GM12878 (cell line): ENCODE data around the gene ELL2. TPM values are rescaled to one million over a fixed set of nuclear protein-coding genes. Genes with fewer than 3 reads are reported as not detected.

Experiments
- ATAC-seq: fragments of 200-7000 bp; cut with Tn5 transposase; 3 replicates; pipeline ENCODE4 v1.9.1; 2020; ENCODE audit warnings: mild to moderate bottlenecking, moderate library complexity
- BruUV-seq: library from RNA; stranded (reverse); fragments of 400-500 nt; replicated peaks from 2 replicates; lab custom pipeline; 2021; lab: Mats Ljungman, UMichigan
- CTCF ChIA-PET: fragments of 300-600 bp; sonication (Branson Sonifier 250); formaldehyde crosslinking; extraction: SDS; loops from one replicate; lab custom pipeline; 2021; ENCODE audit warnings: inconsistent platforms; lab: Yijun Ruan, JAX
- POLR2A ChIA-PET: fragments of 350-600 bp; formaldehyde crosslinking; extraction: SDS; loops from one replicate; lab custom pipeline; 2021; ENCODE audit warnings: inconsistent platforms; lab: Charles Lee
- RAD21 ChIA-PET: fragments of 300-600 bp; sonication (Branson Sonifier 250); formaldehyde crosslinking; loops from one replicate; lab custom pipeline; 2023; ENCODE audit warnings: antibody characterized with exemption; ENCODE audit not compliant: unreplicated experiment; lab: Charles Lee
- SMC1A ChIA-PET: fragments of 300-600 bp; sonication (Branson Sonifier 250); formaldehyde crosslinking; loops from one replicate; lab custom pipeline; 2023; ENCODE audit not compliant: unreplicated experiment, uncharacterized antibody; lab: Charles Lee
- DNase-seq: peaks from one replicate; pipeline ENCODE4 v3.0.0-alpha.2; 2011; ENCODE audit warnings: low read depth, low spot score
- FAIRE-seq: peaks from 3 replicates; lab custom pipeline; 2011; peaks lifted over from hg19 to GRCh38; lab: Jason Lieb, UNC
- H2AFZ ChIP-seq: 2 replicates; pipeline ENCODE4 v1.6.0; 2011; ENCODE audit warnings: low read depth, low read length, control low read depth; ENCODE audit not compliant: control insufficient read depth
- H3K27ac ChIP-seq: 2 replicates; pipeline ENCODE4 v1.5.1; 2011; ENCODE audit warnings: control low read depth; ENCODE audit not compliant: control insufficient read depth, insufficient read depth
- H3K27me3 ChIP-seq, 2 experiments: replicated peaks in 1 of 2; 2 replicates each; pipeline versions ENCODE4 v1.6.0 to v1.6.1; 2011; ENCODE audit warnings: low read length in 1 of 2; ENCODE audit not compliant: control insufficient read depth in 2 of 2, insufficient read depth in 2 of 2
- H3K36me3 ChIP-seq, 2 experiments: 2 replicates each; pipeline ENCODE4 v1.5.1; 2011; ENCODE audit warnings: low read length in 1 of 2; ENCODE audit not compliant: control insufficient read depth in 2 of 2, insufficient read depth in 2 of 2
- H3K4me1 ChIP-seq: 2 replicates; pipeline ENCODE4 v1.6.1; 2011; ENCODE audit warnings: mild to moderate bottlenecking, low read length, moderate library complexity, mixed read lengths; ENCODE audit not compliant: control insufficient read depth, insufficient read depth
- H3K4me2 ChIP-seq: 2 replicates; pipeline ENCODE4 v1.6.0; 2011; ENCODE audit warnings: control low read depth; ENCODE audit not compliant: control insufficient read depth, insufficient read depth
- H3K4me3 ChIP-seq: fragments of 200-600 bp; sonication (generic); 2 replicates; pipeline ENCODE4 v1.5.1; 2016
- H3K79me2 ChIP-seq: 2 replicates; pipeline ENCODE4 v1.6.0; 2011; ENCODE audit warnings: low read length; ENCODE audit not compliant: control insufficient read depth, insufficient read depth
- H3K9ac ChIP-seq: 2 replicates; pipeline ENCODE4 v1.8.0; 2011; ENCODE audit warnings: low read length, control low read depth, mixed read lengths; ENCODE audit not compliant: control insufficient read depth, insufficient read depth
- H3K9me3 ChIP-seq: replicated peaks from 3 replicates; pipeline ENCODE4 v1.5.1; 2011; ENCODE audit warnings: mild to moderate bottlenecking, low read length; ENCODE audit not compliant: control insufficient read depth, insufficient read depth
- H4K20me1 ChIP-seq: 2 replicates; pipeline ENCODE4 v1.6.0; 2011; ENCODE audit not compliant: control insufficient read depth, insufficient read depth
- CHD2 ChIP-seq: IDR thresholded peaks from 2 replicates; pipeline ENCODE4 v1.6.1; 2011; ENCODE audit warnings: low read depth, low read length, improper control_type of control experiment, borderline replicate concordance
- MXI1 ChIP-seq: fragments of 150-350 bp; IDR thresholded peaks from 2 replicates; pipeline ENCODE4 v1.6.1; 2011; ENCODE audit warnings: low read depth, mild to moderate bottlenecking, inconsistent platforms, low read length, improper control_type of control experiment
- POLR2AphosphoS5 ChIP-seq: IDR thresholded peaks from 2 replicates; pipeline ENCODE4 v1.6.1; 2011; ENCODE audit warnings: mild to moderate bottlenecking, low read length, inconsistent platforms
- RAD21 ChIP-seq: IDR thresholded peaks from 2 replicates; pipeline ENCODE4 v1.6.1; 2011; ENCODE audit warnings: mild to moderate bottlenecking, low read depth, low read length, moderate library complexity; ENCODE audit not compliant: insufficient read depth
- SIN3A ChIP-seq: IDR thresholded peaks from 2 replicates; pipeline ENCODE4 v1.6.1; 2012; ENCODE audit warnings: low read depth, low read length, improper control_type of control experiment
- SMAD5 ChIP-seq: IDR thresholded peaks from 2 replicates; pipeline ENCODE4 v1.6.1; 2016; ENCODE audit warnings: antibody characterized with exemption, low read depth
- TBL1XR1 ChIP-seq: IDR thresholded peaks from 2 replicates; pipeline ENCODE4 v1.6.1; 2012; ENCODE audit warnings: low read depth, low read length, improper control_type of control experiment
- YBX1 ChIP-seq: fragments of 450-650 bp; IDR thresholded peaks from 2 replicates; pipeline ENCODE4 v1.6.1; 2016; ENCODE audit warnings: antibody characterized with exemption
- WGBS: methylation state at CpG from one replicate; pipeline ENCODE4 v1.1.6; 2016; ENCODE audit warnings: low lambda C conversion rate; ENCODE audit not compliant: insufficient replicate concordance, insufficient coverage; ENCODE audit errors: missing lambda C conversion rate; 5-methylcytosine and 5-hydroxymethylcytosine counted together
- in situ Hi-C: fragments of 300-500 bp; cut with MboI; formaldehyde crosslinking; loops from 9 replicates; pipeline ENCODE4 v1.14.3; 2018; ENCODE audit warnings: mixed read lengths
- intact Hi-C: fragments of 100-400 bp; cut with micrococcal nuclease; formaldehyde crosslinking; loops from one replicate; pipeline ENCODE4 v1.14.2; 2022; ENCODE audit not compliant: unreplicated experiment
- polyA plus RNA-seq, 11 experiments: library from polyadenylated mRNA; depleted of rRNA in 4 of 11; unstranded in 6 of 11; stranded (reverse) in 5 of 11; fragments of >200 nt; fragmentation: Nextera tagmentation in 4 of 11; fragmentation: Illumina TruSeq in 1 of 11; extraction: Ambion mirVana in 4 of 11; extraction: Trizol in 1 of 11; gene quantifications; 1 replicate in 1 of 11; 2 replicates in 10 of 11; pipeline versions ENCODE4 v1.2.1 to v1.2.3, GENCODE V29; 2011 to 2016; ENCODE audit warnings: inconsistent platforms in 2 of 11, missing spikeins in 2 of 11, low read depth in 1 of 11
- total RNA-seq, 4 experiments: library from RNA; depleted of rRNA in 3 of 4; stranded (reverse); fragments of >200 nt in 3 of 4; fragmentation: Illumina TruSeq in 1 of 4; extraction: Trizol in 1 of 4; gene quantifications; 2 replicates each; pipeline versions ENCODE4 v1.2.1 to v1.2.3, GENCODE V29; 2013 to 2021
- TF ChIP-seq, protein P1 (sequence below): fragments of 450-650 bp; IDR thresholded peaks from 2 replicates; pipeline ENCODE4 v1.6.1; 2016; ENCODE audit warnings: mild to moderate bottlenecking, moderate library complexity, borderline replicate concordance
- TF ChIP-seq, protein P2 (sequence below): fragments of 450-650 bp; IDR thresholded peaks from 2 replicates; pipeline ENCODE4 v1.6.1; 2016; ENCODE audit warnings: mild to moderate bottlenecking
- TF ChIP-seq, protein P3 (sequence below): IDR thresholded peaks from 2 replicates; pipeline ENCODE4 v1.6.1; 2012; ENCODE audit warnings: low read depth, low read length, improper control_type of control experiment

The ELL2 gene
- total and polyA plus RNA-seq, 10 of the 15 experiments (the other 5 are each of a cell fraction or from before 2014, with no cell fraction given): 24.2 to 91.4 (median 57.4) TPM

GRCh38 chr5:95959888-95960666 lies 1.6 kb downstream of the ELL2 start:
- H3K4me2 ChIP-seq: peak overlapping the region; percentile 90
- 1% methylated on average over 26 of the region's 26 CpGs for WGBS
- H3K36me3 ChIP-seq: 0 out of 4 replicates have a peak, but pooled peaks cover 0 to 3% of the 10 kb centered on the region in 2 experiments
- H3K27ac ChIP-seq: peak overlapping the region; percentile 95
- peak overlapping the region; percentile 91 for H3K9ac ChIP-seq
- H3K27me3 ChIP-seq: no peaks in the 10 kb centered on the region
- intact Hi-C loops (loop anchor here (1.0 to 10.0 kb wide), 5 partner anchors 67 to 645 kb away; partner anchors contain the start of gene RFESD), in situ Hi-C loops (loop anchor here (5.0 kb wide), 2 partner anchors 98 to 377 kb away; no protein-coding TSS in a partner anchor)
- H3K4me1 ChIP-seq: 0 out of 2 replicates have a peak, but pooled peaks cover 3% of the 10 kb centered on the region
- POLR2A ChIA-PET: interaction anchor here (0.6 to 4.0 kb wide), 12 partner anchors 9 to 91 kb away, joined by 3 to 18 read pairs (median 6); no protein-coding TSS in a partner anchor
- CTCF ChIA-PET: interaction anchor here (0.7 to 8.9 kb wide), 22 partner anchors 11 to 916 kb away, joined by 3 to 61 read pairs (median 4); no protein-coding TSS in a partner anchor
- RAD21 ChIA-PET: interaction anchor here (0.6 to 7.6 kb wide), 23 partner anchors 11 to 376 kb away, joined by 3 to 63 read pairs (median 9); no protein-coding TSS in a partner anchor
- peak; percentile 13 for FAIRE-seq
- no peak for DNase-seq
- no peaks in the 10 kb centered on the region for H3K9me3 ChIP-seq
- BruUV-seq: TSS peak; percentile 52
- ATAC-seq: peak; percentile 0; the same call in 1 of the 3 replicates
- peak overlapping the region; percentile 11; the same call in 1 of the 2 replicates for H2AFZ ChIP-seq
- no peaks in the 10 kb centered on the region for H4K20me1 ChIP-seq
- SMC1A ChIA-PET: interaction anchor here (0.6 to 7.1 kb wide), 24 partner anchors 11 to 414 kb away, joined by 3 to 71 read pairs (median 18); no protein-coding TSS in a partner anchor
- peak overlapping the region; percentile 86 for H3K4me3 ChIP-seq
- H3K79me2 ChIP-seq: peaks cover 64% of the 10 kb centered on the region
- TF ChIP-seq SIN3A (peak; percentile 24; the same call in 1 of the 2 replicates), RAD21 (peak; percentile 27; the same call in 1 of the 2 replicates), POLR2AphosphoS5 (peak; percentile 55), YBX1 (no peak), MXI1 (peak; percentile 16; the same call in 1 of the 2 replicates), SMAD5 (peak; percentile 9; the same call in 1 of the 2 replicates), CHD2 (no peak), TBL1XR1 (no peak)
- TF ChIP-seq, protein P1, sequence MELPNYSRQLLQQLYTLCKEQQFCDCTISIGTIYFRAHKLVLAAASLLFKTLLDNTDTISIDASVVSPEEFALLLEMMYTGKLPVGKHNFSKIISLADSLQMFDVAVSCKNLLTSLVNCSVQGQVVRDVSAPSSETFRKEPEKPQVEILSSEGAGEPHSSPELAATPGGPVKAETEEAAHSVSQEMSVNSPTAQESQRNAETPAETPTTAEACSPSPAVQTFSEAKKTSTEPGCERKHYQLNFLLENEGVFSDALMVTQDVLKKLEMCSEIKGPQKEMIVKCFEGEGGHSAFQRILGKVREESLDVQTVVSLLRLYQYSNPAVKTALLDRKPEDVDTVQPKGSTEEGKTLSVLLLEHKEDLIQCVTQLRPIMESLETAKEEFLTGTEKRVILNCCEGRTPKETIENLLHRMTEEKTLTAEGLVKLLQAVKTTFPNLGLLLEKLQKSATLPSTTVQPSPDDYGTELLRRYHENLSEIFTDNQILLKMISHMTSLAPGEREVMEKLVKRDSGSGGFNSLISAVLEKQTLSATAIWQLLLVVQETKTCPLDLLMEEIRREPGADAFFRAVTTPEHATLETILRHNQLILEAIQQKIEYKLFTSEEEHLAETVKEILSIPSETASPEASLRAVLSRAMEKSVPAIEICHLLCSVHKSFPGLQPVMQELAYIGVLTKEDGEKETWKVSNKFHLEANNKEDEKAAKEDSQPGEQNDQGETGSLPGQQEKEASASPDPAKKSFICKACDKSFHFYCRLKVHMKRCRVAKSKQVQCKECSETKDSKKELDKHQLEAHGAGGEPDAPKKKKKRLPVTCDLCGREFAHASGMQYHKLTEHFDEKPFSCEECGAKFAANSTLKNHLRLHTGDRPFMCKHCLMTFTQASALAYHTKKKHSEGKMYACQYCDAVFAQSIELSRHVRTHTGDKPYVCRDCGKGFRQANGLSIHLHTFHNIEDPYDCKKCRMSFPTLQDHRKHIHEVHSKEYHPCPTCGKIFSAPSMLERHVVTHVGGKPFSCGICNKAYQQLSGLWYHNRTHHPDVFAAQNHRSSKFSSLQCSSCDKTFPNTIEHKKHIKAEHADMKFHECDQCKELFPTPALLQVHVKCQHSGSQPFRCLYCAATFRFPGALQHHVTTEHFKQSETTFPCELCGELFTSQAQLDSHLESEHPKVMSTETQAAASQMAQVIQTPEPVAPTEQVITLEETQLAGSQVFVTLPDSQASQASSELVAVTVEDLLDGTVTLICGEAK: 0 out of 2 replicates have a peak, but pooled peaks have one; percentile 24
- TF ChIP-seq, protein P2, sequence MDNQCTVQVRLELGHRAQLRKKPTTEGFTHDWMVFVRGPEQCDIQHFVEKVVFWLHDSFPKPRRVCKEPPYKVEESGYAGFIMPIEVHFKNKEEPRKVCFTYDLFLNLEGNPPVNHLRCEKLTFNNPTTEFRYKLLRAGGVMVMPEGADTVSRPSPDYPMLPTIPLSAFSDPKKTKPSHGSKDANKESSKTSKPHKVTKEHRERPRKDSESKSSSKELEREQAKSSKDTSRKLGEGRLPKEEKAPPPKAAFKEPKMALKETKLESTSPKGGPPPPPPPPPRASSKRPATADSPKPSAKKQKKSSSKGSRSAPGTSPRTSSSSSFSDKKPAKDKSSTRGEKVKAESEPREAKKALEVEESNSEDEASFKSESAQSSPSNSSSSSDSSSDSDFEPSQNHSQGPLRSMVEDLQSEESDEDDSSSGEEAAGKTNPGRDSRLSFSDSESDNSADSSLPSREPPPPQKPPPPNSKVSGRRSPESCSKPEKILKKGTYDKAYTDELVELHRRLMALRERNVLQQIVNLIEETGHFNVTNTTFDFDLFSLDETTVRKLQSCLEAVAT: no peak
- TF ChIP-seq, protein P3, sequence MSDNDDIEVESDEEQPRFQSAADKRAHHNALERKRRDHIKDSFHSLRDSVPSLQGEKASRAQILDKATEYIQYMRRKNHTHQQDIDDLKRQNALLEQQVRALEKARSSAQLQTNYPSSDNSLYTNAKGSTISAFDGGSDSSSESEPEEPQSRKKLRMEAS: no peak
